Activated naive CD8-positive, alpha-beta T cell treated with anti-CD3 and anti-CD28 coated beads, Interleukin-2, amount 50 U/mL, for 16 hours (primary cell): Measurements from ENCODE around the gene SPOPL.

Experiments
- DNase-seq: peaks from one replicate; pipeline ENCODE4 v3.0.0-alpha.2; 2020; ENCODE audit warnings: low read depth, low spot score

The SPOPL gene

GRCh38 chr2:138494265-138494966 is 7.2 kb upstream of the SPOPL start:
- DNase-seq, result no peak

GRCh38 chr2:138495384-138495783 is 6.2 kb upstream of the SPOPL start:
- no peak for DNase-seq

GRCh38 chr2:138496096-138496651 is 5.4 kb upstream of the SPOPL start:
- no peak for DNase-seq

GRCh38 chr2:138497294-138497693 is 4.3 kb upstream of the SPOPL start:
- DNase-seq, result no peak

- DNase-seq, result no peak
These were observed 1.9 kb upstream of the SPOPL start for GRCh38 chr2:138499684-138500083.

GRCh38 chr2:138500592-138501424 is 762 bp upstream of the SPOPL start:
- DNase-seq, result no peak

GRCh38 chr2:138502255-138503086 is 901 bp downstream of the SPOPL start:
- no peak for DNase-seq

GRCh38 chr2:138503087-138503442 is 1.5 kb downstream of the SPOPL start:
- no peak for DNase-seq

GRCh38 chr2:138503652-138504051 is 2.1 kb downstream of the SPOPL start:
- DNase-seq, result no peak

GRCh38 chr2:138504092-138504491 is 2.5 kb downstream of the SPOPL start:
- no peak for DNase-seq

- DNase-seq, result no peak
These were observed 3.1 kb downstream of the SPOPL start for GRCh38 chr2:138504546-138505235.

- no peak for DNase-seq
These were observed 5.7 kb downstream of the SPOPL start for GRCh38 chr2:138507267-138507666.

GRCh38 chr2:138510319-138510718 is 8.7 kb downstream of the SPOPL start:
- DNase-seq, result no peak

GRCh38 chr2:138512672-138513071 is 11.1 kb downstream of the SPOPL start:
- DNase-seq, result no peak

GRCh38 chr2:138514173-138514572 is 12.6 kb downstream of the SPOPL start:
- no peak for DNase-seq

- no peak for DNase-seq
These were observed 13.5 kb downstream of the SPOPL start for GRCh38 chr2:138515092-138515491.

GRCh38 chr2:138516030-138516704 is 14.6 kb downstream of the SPOPL start:
- no peak for DNase-seq

GRCh38 chr2:138518860-138519259 is 17.3 kb downstream of the SPOPL start:
- DNase-seq, result no peak

GRCh38 chr2:138521821-138522220 is 20.3 kb downstream of the SPOPL start:
- no peak for DNase-seq

GRCh38 chr2:138522556-138522955 is 21.0 kb downstream of the SPOPL start:
- DNase-seq, result no peak
